ENCODE measurements around the gene ELFN1.

- TF ChIP-seq POLR2AphosphoS5 (IDR thresholded peaks at IDR 0.05; ENCODE audit: low read depth, low read length) (no peak), REST (IDR thresholded peaks at IDR 0.05; ENCODE audit: insufficient read depth in 1 of 2, low read depth in 2 of 2, low read length in 2 of 2) (no peak), TAF1 (IDR thresholded peaks at IDR 0.05; ENCODE audit: borderline replicate concordance, insufficient read depth, low read length) (no peak), SIN3A (IDR thresholded peaks at IDR 0.05; ENCODE audit: borderline replicate concordance, insufficient read depth, low read length) (no peak), FOXP2 (optimal IDR thresholded peaks at IDR 0.05; ENCODE audit: borderline replicate concordance, extremely low read depth, extremely low read length, insufficient read depth) (no peak)
Observed at GRCh38 chr7:1750541-1751021, 80.5 kb downstream of the ELFN1 start.
